ENCODE data around the gene CRTAP. TPM values are rescaled to one million over a fixed set of nuclear protein-coding genes. Genes with fewer than 3 reads are reported as not detected.
"Not testable (repeated sequence)": the region's sequence is repeated elsewhere in the genome, so short reads cannot be mapped to it uniquely, and the experiment has no call there.

CRTAP gene
- total RNA-seq, 2 experiments from 2014 or later: 36.0 to 39.4 TPM

DNA sequence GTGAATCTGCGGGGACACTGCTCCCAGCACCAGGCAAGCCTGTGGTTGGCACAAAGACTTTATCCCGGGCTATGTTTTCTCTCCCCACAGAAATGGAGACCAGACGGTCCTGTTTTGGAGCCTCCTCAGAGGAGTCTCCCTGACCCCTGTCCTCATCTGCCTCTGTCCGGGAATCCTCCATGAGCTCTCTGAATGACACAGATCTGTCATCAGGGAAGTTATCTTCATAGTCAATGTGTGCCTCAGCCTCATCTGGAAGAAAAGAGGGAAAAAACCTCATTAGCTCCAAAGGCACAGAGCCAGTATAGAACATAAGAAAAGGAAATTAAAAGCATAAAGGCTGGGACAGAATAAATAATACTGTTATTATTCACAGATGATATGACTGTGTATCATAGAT is 40.0 kb downstream of the CRTAP start:
- peaks cover 9% of the 10 kb centered on the region for H3K27me3 Mint-ChIP-seq
- ATAC-seq (ENCODE audit: low read depth) (no peak), DNase-seq (no peak)
- H3K27ac Mint-ChIP-seq: no peak overlapping the region
- POLR2A ChIA-PET: no interaction called here
- H3K9me3 Mint-ChIP-seq: no peaks in the 10 kb centered on the region
- H3K4me3 Mint-ChIP-seq: no peak overlapping the region
- no peaks in the 10 kb centered on the region for H3K36me3 Mint-ChIP-seq
- no peaks in the 10 kb centered on the region for H3K4me1 Mint-ChIP-seq

DNA sequence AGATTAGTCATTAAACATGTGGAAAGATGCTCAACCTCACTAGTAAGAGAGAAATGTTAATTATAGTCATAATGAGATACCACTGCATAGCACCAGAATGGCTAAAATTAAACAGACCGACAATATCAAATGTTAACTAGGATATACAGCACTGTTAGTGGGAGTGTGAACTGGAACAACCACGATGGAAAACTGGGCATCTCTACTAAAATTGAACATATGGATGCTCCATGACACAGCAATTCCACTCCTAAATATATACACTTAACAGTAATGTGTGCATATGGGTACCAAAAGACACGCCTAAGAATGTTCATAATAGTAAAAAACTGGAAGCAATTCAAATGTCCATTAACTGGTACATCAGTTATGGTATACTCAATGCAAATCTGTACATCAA is 41.5 kb downstream of the CRTAP start:
- POLR2A ChIA-PET: no interaction called here

DNA sequence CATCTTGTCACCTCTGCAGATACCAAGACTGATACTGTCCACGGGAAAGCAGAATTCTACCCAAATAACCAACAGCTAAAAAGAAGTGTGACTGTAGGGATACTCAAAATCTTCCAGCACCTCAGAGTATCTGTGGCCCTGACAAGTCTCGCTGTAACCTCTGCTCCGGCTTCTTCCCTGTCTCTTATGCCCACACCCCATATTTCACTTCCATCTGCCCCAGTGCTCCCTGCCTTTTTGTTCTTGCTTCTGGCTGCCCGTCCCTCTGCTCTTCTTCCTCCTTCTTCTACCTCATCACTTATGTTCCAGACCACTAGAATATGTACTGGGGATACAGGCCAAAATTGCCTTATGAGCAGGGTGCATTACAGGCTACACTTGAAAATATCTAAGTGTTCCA is 45.4 kb downstream of the CRTAP start:
- H3K4me1 Mint-ChIP-seq: peaks cover 2% of the 10 kb centered on the region

More for the DNA sequence above, 41.5 kb downstream of the CRTAP start:
- H3K27ac Mint-ChIP-seq: no peak overlapping the region
- no peak for DNase-seq
- H3K4me1 Mint-ChIP-seq: no peaks in the 10 kb centered on the region
- no peaks in the 10 kb centered on the region for H3K9me3 Mint-ChIP-seq
- ATAC-seq (ENCODE audit: low read depth): no peak
- no peaks in the 10 kb centered on the region for H3K36me3 Mint-ChIP-seq
- H3K27me3 Mint-ChIP-seq: peaks cover 11% of the 10 kb centered on the region
- H3K4me3 Mint-ChIP-seq: no peak overlapping the region

DNA sequence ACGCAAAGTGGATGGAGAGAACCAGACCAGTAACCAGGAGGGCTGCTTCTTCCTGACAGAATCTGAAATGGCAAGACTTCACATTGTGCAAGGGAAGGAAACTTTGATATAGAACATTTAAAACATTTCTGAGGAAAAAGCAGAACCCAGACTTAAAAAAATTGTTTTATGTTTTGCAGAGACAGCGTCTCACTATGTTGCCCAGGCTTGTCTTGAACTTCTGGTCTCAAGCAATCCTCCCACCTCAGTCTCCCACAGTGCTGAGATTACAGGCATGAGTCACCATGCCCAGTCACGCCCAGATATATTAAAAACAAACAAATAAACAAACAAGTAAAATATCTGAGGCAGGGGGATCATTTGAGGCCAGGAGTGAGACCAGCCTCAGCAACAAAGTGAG is 46.2 kb downstream of the CRTAP start:
- no peaks in the 10 kb centered on the region for H3K36me3 Mint-ChIP-seq
- POLR2A ChIA-PET: no interaction called here
- H3K27me3 Mint-ChIP-seq: peaks cover 25% of the 10 kb centered on the region

More for the DNA sequence above, 45.4 kb downstream of the CRTAP start:
- no peaks in the 10 kb centered on the region for H3K36me3 Mint-ChIP-seq
- no peak overlapping the region for H3K27ac Mint-ChIP-seq
- DNase-seq (no peak), ATAC-seq (ENCODE audit: low read depth) (no peak)
- H3K4me3 Mint-ChIP-seq: no peak overlapping the region
- POLR2A ChIA-PET: no interaction called here
- no peaks in the 10 kb centered on the region for H3K9me3 Mint-ChIP-seq
- H3K27me3 Mint-ChIP-seq: peaks cover 23% of the 10 kb centered on the region

DNA sequence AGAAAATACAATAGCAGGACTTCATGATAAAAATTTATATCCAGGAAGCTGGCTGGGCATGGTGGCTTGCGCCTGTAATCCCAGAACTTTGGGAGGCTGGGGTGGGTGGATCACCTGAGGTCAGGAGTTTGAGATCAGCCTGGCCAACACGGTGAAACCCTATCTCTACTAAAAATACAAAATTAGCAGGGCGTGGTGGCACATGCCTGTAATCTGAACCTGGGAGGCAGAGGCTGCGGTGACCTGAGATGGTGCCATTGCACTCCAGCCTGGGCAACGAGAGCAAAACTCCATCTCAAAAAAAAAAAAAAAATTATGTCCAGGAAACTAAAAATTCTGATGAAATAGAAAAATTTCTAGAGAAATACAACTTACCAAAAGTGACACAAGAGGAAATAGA is 48.8 kb downstream of the CRTAP start:
- H3K4me1 Mint-ChIP-seq; H3K27ac Mint-ChIP-seq; H3K4me3 Mint-ChIP-seq; ATAC-seq (ENCODE audit: low read depth); H3K9me3 Mint-ChIP-seq; DNase-seq; H3K36me3 Mint-ChIP-seq; POLR2A ChIA-PET: not testable (repeated sequence)
- H3K27me3 Mint-ChIP-seq: peaks cover 25% of the 10 kb centered on the region

More for the DNA sequence above, 46.2 kb downstream of the CRTAP start:
- no peak overlapping the region for H3K27ac Mint-ChIP-seq
- no peak for DNase-seq
- H3K4me3 Mint-ChIP-seq: no peak overlapping the region
- no peaks in the 10 kb centered on the region for H3K9me3 Mint-ChIP-seq
- ATAC-seq (ENCODE audit: low read depth): no peak
- peaks cover 2% of the 10 kb centered on the region for H3K4me1 Mint-ChIP-seq

DNA sequence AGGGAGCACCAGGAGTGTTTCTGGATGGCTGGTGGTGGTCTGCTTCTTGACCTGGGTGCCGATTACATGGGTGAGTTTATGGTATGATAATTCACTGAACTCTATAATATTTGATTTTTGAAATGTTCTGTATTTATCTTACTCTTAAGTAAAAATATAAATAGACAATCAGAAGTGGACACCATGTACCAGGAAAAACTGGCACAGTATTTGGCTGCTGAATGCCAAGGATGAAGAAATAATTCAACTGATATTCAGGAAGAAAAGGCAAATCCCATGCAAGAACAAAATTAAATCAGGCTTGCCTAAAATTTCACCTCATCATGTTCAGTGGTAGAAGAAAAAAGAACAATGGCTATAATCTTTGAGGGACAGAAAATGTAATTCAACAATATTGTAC is 51.6 kb downstream of the CRTAP start:
- no peak for DNase-seq
- Mint-ChIP-seq H3K36me3 (no peaks in the 10 kb centered on the region), H3K4me1 (peaks cover 4% of the 10 kb centered on the region), H3K27me3 (peaks cover 20% of the 10 kb centered on the region), H3K9me3 (no peaks in the 10 kb centered on the region), H3K27ac (no peak overlapping the region), H3K4me3 (no peak overlapping the region)
- POLR2A ChIA-PET: no interaction called here
- no peak for ATAC-seq (ENCODE audit: low read depth)

DNA sequence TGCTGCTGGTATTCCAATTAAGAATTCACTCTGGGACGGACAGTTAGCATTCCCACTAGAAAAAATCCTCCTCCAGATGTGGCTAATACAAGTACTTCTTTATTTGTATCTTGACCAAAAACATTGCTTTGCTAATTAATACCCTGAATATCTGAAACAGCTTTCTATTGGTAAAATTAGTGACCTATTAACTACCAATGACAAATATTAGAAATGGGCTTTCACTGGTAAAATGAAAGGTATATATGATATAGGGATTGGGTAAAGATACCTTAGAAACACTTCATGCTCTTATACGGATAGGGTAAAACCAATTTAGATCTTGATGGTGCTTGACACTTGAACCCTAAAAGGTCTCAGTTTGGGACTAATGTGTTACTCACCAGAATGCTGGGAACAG is 52.3 kb downstream of the CRTAP start:
- H3K27me3 Mint-ChIP-seq: peaks cover 17% of the 10 kb centered on the region
- no peaks in the 10 kb centered on the region for H3K9me3 Mint-ChIP-seq
- no peaks in the 10 kb centered on the region for H3K36me3 Mint-ChIP-seq
- peaks cover 4% of the 10 kb centered on the region for H3K4me1 Mint-ChIP-seq
- DNase-seq: no peak
- no peak overlapping the region for H3K4me3 Mint-ChIP-seq
- POLR2A ChIA-PET: no interaction called here
- no peak overlapping the region for H3K27ac Mint-ChIP-seq
- ATAC-seq (ENCODE audit: low read depth): no peak

DNA sequence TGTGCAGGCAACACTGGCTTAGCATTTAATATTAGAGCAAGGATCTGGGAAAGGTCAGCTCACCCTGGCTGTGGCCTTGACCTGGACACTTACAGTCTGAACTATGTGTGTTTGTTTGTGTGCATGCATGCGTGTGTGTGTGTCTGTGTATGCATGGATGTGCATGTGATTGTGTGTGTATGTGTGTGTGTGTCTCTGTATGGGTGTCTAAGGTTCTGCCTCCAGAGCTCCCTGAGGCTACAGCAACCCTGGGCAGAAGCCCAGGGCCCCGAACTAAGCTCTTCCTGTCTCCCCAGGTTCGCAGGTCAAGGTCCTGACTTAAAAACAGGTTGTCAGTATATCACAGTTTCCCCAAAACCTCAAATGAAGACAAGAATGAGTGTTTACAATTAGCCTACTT is 53.5 kb downstream of the CRTAP start:
- ATAC-seq (ENCODE audit: low read depth) (no peak), DNase-seq (no peak)
- H3K36me3 Mint-ChIP-seq: peaks cover 1% of the 10 kb centered on the region
- POLR2A ChIA-PET: interaction anchor here (0.6 kb wide), 1 partner anchor 93 kb away, joined by 4 read pairs; no protein-coding TSS in a partner anchor
- H3K4me1 Mint-ChIP-seq: peaks cover 10% of the 10 kb centered on the region
- peaks cover 7% of the 10 kb centered on the region for H3K27me3 Mint-ChIP-seq
- no peak overlapping the region for H3K4me3 Mint-ChIP-seq
- H3K9me3 Mint-ChIP-seq: peaks cover 2% of the 10 kb centered on the region
- no peak overlapping the region for H3K27ac Mint-ChIP-seq

DNA sequence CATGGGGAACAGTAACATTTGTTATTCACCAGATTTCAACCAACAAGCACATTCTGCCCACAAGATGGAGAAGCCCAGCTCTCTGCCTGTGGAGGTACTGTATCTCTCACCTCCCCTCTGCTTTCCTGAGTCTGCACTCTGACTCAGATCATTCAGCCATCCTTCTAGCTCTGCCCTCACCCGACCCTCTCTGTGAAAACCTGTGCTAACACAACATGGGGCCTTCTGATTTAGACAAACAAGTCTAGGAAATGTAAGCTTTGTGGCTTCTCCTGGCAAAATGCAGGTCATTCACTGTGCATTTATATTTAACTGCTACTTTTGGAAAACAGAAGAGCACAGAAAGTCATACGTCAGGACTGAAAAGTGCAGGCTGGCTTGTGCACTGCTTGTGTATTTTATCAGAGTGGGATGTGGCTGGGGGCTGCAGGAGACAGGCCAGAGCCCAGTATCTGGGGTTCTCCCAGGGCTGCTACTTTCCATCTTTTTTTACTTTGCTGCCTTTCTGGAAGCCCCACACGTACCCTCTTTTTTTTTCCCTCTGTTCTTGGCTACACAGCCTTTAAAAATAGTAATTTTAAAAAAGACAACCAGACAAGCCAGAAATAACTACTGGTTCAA is 54.0 kb downstream of the CRTAP start:
- ATAC-seq (ENCODE audit: low read depth): no peak
- peaks cover 1% of the 10 kb centered on the region for H3K36me3 Mint-ChIP-seq
- peaks cover 10% of the 10 kb centered on the region for H3K4me1 Mint-ChIP-seq
- no peak overlapping the region for H3K27ac Mint-ChIP-seq
- no peak overlapping the region for H3K4me3 Mint-ChIP-seq
- POLR2A ChIA-PET: no interaction called here
- H3K27me3 Mint-ChIP-seq: peaks cover 6% of the 10 kb centered on the region
- no peak for DNase-seq
- H3K9me3 Mint-ChIP-seq: peaks cover 2% of the 10 kb centered on the region

DNA sequence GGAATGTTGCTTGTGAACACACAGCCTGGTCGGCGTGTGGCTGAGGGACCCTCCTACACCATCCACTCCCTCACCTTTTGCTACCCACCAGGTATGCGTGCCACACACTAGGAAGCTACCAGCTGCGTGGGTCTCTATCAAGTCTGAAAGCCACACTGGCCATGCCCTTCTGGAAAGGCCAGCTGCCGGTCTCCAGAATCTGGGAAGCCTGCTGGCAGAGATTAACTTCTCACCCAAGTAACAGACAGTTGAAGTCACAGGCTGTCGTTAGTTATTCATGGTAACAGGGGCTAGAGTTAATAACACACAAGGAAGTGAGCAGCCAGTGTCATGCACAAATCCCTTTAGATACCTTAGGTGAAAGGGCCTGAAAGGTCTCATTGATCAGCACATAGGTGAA is 56.7 kb downstream of the CRTAP start:
- Mint-ChIP-seq H3K36me3 (peaks cover 1% of the 10 kb centered on the region), H3K4me1 (peaks cover 8% of the 10 kb centered on the region), H3K27ac (no peak overlapping the region), H3K4me3 (no peak overlapping the region), H3K27me3 (peaks cover 3% of the 10 kb centered on the region), H3K9me3 (peaks cover 2% of the 10 kb centered on the region)
- ATAC-seq (ENCODE audit: low read depth) (no peak), DNase-seq (no peak)
- POLR2A ChIA-PET: no interaction called here

DNA sequence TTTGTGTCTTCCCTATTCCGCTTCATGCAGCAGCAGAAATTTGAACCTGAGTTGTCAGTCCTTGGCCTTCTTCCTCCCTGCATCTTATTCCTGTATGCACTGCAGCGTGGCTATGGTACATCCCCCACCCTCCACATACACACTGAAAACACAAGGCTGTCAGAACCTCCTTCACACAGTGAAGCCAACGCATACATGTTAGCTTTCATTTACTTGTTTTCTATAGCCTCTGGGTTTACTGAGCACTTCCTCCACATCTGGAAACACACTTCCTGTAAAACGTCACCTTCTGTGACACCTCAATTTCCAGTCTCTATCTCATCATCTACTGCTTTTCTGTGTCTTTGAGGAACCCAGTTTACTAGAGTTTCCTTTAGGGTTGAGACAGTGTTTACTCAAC is 57.8 kb downstream of the CRTAP start:
- POLR2A ChIA-PET: no interaction called here
- Mint-ChIP-seq H3K36me3 (peaks cover 1% of the 10 kb centered on the region), H3K9me3 (peaks cover 2% of the 10 kb centered on the region), H3K27me3 (peaks cover 7% of the 10 kb centered on the region), H3K4me1 (peaks cover 8% of the 10 kb centered on the region), H3K4me3 (no peak overlapping the region), H3K27ac (peak overlapping the region; percentile 74)
- peak; percentile 63 for ATAC-seq (ENCODE audit: low read depth)
- DNase-seq: no peak

DNA sequence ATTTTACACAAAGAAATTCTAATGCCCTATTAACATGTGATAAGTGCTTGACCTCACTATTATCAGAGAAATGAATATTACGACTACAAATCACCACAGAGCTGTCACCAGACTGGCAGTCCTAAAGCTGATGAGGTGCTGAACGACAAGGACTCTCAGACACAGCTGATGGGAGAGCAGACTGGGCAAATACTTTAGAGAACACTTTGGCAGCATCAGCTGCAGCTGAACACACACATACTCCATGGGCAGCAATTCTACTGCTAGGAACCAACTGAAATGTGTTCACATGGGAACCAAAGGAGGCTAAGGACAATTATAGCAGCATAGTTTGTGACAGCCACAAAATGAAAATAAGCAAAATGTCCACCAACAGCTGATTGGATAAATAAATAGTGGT is 59.3 kb downstream of the CRTAP start:
- H3K4me3 Mint-ChIP-seq: no peak overlapping the region
- H3K27me3 Mint-ChIP-seq: peaks cover 9% of the 10 kb centered on the region
- H3K36me3 Mint-ChIP-seq: peaks cover 1% of the 10 kb centered on the region
- DNase-seq (no peak), ATAC-seq (ENCODE audit: low read depth) (no peak)
- peaks cover 2% of the 10 kb centered on the region for H3K9me3 Mint-ChIP-seq
- H3K4me1 Mint-ChIP-seq: peaks cover 6% of the 10 kb centered on the region
- POLR2A ChIA-PET: no interaction called here
- no peak overlapping the region for H3K27ac Mint-ChIP-seq

DNA sequence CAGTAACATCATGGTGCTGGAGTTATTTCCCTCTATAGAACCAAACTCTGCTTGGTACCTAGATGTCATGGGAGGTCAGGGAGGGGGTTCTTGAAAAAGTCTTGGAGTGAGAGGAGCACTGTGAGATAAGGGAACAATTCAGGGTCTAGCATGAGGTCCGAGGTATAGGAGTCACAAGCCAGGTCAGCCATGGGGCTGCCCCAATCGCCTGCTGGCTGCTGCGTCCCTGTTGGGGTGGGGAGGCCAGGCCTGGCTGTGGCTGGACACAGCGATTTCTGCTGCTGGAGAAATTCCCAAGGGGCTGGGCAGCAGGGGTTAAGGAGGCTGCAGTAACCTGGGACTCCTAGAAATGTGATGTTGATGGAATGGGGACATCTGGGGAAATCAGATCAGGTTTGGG is 59.9 kb downstream of the CRTAP start:
- POLR2A ChIA-PET: no interaction called here
- H3K4me3 Mint-ChIP-seq: no peak overlapping the region
- H3K36me3 Mint-ChIP-seq: peaks cover 1% of the 10 kb centered on the region
- H3K27ac Mint-ChIP-seq: no peak overlapping the region
- DNase-seq (no peak), ATAC-seq (ENCODE audit: low read depth) (no peak)
- peaks cover 9% of the 10 kb centered on the region for H3K27me3 Mint-ChIP-seq
- H3K4me1 Mint-ChIP-seq: peaks cover 6% of the 10 kb centered on the region
- H3K9me3 Mint-ChIP-seq: peaks cover 2% of the 10 kb centered on the region

DNA sequence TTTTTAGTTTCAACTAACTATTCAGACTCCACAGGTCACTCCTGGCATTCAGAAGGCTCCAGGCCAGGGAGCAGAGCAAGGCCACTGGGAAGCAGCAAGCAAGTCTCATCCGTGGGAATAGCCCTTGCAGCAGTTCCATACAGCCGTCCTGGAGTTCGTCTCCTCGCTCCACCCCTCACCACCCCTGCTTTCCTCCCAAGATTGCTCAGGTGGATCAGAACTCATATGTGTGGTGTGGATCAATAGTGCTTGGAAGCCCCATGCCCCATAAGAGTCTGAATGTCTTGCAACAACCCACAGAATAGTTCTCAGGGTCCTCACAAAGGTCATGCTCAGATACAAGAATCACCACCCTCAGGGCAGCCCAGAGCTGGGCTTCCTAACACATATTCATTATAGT is 60.3 kb downstream of the CRTAP start:
- Mint-ChIP-seq H3K4me1 (peaks cover 6% of the 10 kb centered on the region), H3K27me3 (peaks cover 9% of the 10 kb centered on the region), H3K27ac (no peak overlapping the region), H3K9me3 (peaks cover 2% of the 10 kb centered on the region), H3K36me3 (peaks cover 1% of the 10 kb centered on the region), H3K4me3 (no peak overlapping the region)
- DNase-seq: no peak
- no peak for ATAC-seq (ENCODE audit: low read depth)
- POLR2A ChIA-PET: no interaction called here

Measured in activated naive CD8-positive, alpha-beta T cell treated with anti-CD3 and anti-CD28 coated beads, Interleukin-2, amount 10 ng/mL, durations not matched to agents 7 days and 5 days (primary cell).